SK-N-SH treated with all-trans-retinoic acid at 6 μM for 48 hours (cell line): Measurements from ENCODE around the gene BAG1.

Experiments
- BACH2 ChIP-seq: fragments of 250-450 bp; sonication (Bioruptor Pico); IDR thresholded peaks from 2 replicates; pipeline ENCODE4 v1.9.0; 2021; ENCODE audit warnings: mild to moderate bottlenecking, borderline replicate concordance
- ISL1 ChIP-seq: fragments of 250-450 bp; sonication (Bioruptor Pico); IDR thresholded peaks from 2 replicates; pipeline ENCODE4 v2.1.2; 2022; ENCODE audit warnings: mild to moderate bottlenecking, moderate library complexity
- PATZ1 ChIP-seq: fragments of 250-450 bp; sonication (Bioruptor Pico); IDR thresholded peaks from 2 replicates; pipeline ENCODE4 v1.8.0; 2020; ENCODE audit warnings: mild to moderate bottlenecking, moderate library complexity, borderline replicate concordance
- TCF4 ChIP-seq: fragments of 250-450 bp; sonication (Bioruptor Pico); IDR thresholded peaks from 2 replicates; pipeline ENCODE4 v1.8.0; 2021; ENCODE audit warnings: mild to moderate bottlenecking, moderate library complexity, borderline replicate concordance
- ZNF8 ChIP-seq: fragments of 450-650 bp; formaldehyde crosslinking; IDR thresholded peaks from 2 replicates; pipeline ENCODE4 v1.5.0; 2020; ENCODE audit warnings: mild to moderate bottlenecking, moderate library complexity
- TF ChIP-seq, protein P1 (sequence below): fragments of 250-450 bp; sonication (Bioruptor Pico); IDR thresholded peaks from 2 replicates; pipeline ENCODE4 v1.5.1; 2021; ENCODE audit warnings: mild to moderate bottlenecking, moderate library complexity

- TF ChIP-seq ISL1 (CRISPR knock-in tag) (no peak), PATZ1 (CRISPR knock-in tag) (no peak), ZNF8 (CRISPR knock-in tag) (no peak), BACH2 (CRISPR knock-in tag) (no peak), TCF4 (CRISPR knock-in tag) (no peak)
- TF ChIP-seq, protein P1, sequence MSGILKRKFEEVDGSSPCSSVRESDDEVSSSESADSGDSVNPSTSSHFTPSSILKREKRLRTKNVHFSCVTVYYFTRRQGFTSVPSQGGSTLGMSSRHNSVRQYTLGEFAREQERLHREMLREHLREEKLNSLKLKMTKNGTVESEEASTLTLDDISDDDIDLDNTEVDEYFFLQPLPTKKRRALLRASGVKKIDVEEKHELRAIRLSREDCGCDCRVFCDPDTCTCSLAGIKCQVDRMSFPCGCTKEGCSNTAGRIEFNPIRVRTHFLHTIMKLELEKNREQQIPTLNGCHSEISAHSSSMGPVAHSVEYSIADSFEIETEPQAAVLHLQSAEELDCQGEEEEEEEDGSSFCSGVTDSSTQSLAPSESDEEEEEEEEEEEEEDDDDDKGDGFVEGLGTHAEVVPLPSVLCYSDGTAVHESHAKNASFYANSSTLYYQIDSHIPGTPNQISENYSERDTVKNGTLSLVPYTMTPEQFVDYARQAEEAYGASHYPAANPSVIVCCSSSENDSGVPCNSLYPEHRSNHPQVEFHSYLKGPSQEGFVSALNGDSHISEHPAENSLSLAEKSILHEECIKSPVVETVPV, result no peak
These were observed 19.2 kb downstream of the BAG1 start for GRCh38 chr9:33245341-33245740.
